GM23248 (cell line): ENCODE data around the gene LRP5.

Experiments used
- EZH2 ChIP-seq: fragments of 200-600 bp; sonication (generic); IDR thresholded peaks from 2 replicates; pipeline ENCODE4 v1.6.1; 2018; ENCODE audit warnings: antibody characterized with exemption, mild to moderate bottlenecking; ENCODE audit not compliant: insufficient read depth, poor library complexity, severe bottlenecking
- EZH2phosphoT487 ChIP-seq: fragments of 200-600 bp; sonication (generic); IDR thresholded peaks from 2 replicates; pipeline ENCODE4 v1.6.1; 2018; ENCODE audit warnings: antibody characterized with exemption, moderate library complexity, mild to moderate bottlenecking, low read depth; ENCODE audit not compliant: insufficient read depth

DNA sequence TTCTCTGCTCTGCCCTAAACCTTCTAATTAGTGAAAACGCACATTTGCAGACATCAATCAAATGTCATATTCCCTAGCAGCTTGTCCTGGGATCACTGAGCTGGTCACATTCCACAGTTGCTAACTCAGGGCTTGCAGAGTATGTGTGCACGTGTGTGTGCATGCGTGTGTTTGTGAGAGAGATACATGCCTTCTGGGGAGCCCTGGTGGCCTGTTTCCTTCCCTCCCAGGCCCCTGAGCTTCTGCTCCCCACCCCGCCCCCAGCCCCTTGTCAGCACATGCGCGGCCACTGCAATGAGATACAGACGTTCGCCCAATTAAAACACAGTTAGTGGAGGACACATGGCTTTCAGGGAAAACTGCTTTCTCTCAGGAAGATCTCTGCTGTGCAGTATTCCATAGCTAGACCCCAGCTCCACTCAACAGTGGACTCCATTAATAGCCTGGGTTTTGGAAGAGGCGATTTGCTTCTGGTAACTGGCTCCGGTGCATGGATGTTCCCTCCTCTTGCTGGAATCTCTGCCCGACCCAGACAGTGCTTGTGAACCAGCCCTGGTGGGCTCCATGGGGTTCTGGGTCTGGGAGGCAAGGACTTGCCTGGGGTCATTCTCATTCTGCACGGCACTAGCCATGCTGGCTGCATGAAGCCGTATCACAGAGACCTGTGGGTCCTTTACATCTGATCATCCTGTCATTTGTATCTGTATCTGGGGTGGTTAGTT is 17.7 kb downstream of the LRP5 start:
- TF ChIP-seq EZH2phosphoT487 (no peak), EZH2 (no peak)
